ENCODE data around the gene MFNG.

DNA sequence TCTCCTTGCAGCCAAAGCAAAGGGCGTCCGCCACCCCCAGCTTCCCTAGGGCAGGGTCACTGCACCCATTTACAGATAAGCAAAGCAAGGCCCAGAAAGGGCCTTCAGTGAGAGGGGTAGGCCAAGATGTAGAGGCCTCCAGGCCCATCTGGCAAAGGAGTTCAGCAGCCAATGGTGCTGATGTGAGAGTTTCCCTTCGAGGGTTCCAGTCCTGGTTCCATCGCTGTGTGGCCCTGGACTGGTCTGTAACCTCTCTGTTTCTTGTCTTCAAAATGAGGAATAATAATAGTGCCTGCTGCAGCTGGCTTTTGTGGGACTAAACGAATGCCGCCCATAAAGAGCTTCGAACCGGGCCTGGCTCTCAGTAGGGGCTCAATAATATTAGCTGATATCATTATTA is 62.9 kb downstream of the MFNG start:
- TF ChIP-seq POLR2A (IDR thresholded peaks at IDR 0.05; ENCODE audit: extremely low read depth, insufficient read length) (no peak), MYC (IDR thresholded peaks at IDR 0.05; ENCODE audit: low read depth, low read length) (no peak)
- TF ChIP-seq, protein P1, sequence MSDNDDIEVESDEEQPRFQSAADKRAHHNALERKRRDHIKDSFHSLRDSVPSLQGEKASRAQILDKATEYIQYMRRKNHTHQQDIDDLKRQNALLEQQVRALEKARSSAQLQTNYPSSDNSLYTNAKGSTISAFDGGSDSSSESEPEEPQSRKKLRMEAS (IDR thresholded peaks at IDR 0.05; ENCODE audit: low read depth, low read length) = no peak
- TF ChIP-seq, protein P2, sequence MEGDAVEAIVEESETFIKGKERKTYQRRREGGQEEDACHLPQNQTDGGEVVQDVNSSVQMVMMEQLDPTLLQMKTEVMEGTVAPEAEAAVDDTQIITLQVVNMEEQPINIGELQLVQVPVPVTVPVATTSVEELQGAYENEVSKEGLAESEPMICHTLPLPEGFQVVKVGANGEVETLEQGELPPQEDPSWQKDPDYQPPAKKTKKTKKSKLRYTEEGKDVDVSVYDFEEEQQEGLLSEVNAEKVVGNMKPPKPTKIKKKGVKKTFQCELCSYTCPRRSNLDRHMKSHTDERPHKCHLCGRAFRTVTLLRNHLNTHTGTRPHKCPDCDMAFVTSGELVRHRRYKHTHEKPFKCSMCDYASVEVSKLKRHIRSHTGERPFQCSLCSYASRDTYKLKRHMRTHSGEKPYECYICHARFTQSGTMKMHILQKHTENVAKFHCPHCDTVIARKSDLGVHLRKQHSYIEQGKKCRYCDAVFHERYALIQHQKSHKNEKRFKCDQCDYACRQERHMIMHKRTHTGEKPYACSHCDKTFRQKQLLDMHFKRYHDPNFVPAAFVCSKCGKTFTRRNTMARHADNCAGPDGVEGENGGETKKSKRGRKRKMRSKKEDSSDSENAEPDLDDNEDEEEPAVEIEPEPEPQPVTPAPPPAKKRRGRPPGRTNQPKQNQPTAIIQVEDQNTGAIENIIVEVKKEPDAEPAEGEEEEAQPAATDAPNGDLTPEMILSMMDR (IDR thresholded peaks at IDR 0.05; ENCODE audit: low read depth, low read length) = no peak

Measured in NB4 (cell line).